HepG2 (cell line): ENCODE data around the gene CLDN18. TPM values are rescaled to one million over a fixed set of nuclear protein-coding genes. Genes with fewer than 3 reads are reported as not detected.

Source experiments
- ATAC-seq: fragments of 200-7000 bp; cut with Tn5 transposase; 3 replicates; pipeline ENCODE4 v1.9.1; 2020; ENCODE audit warnings: mild to moderate bottlenecking, moderate library complexity
- BruUV-seq: library from RNA; stranded (reverse); fragments of 400-500 nt; replicated peaks from 2 replicates; lab custom pipeline; 2021; lab: Mats Ljungman, UMichigan
- CTCF ChIA-PET: fragments of 300-600 bp; formaldehyde crosslinking; extraction: SDS; loops from one replicate; lab custom pipeline; 2021; ENCODE audit warnings: low total read pairs, inconsistent platforms, low intra/inter-chr PET ratio; lab: Yijun Ruan, JAX
- POLR2A ChIA-PET: fragments of 350-600 bp; sonication (Branson Sonifier 250); formaldehyde crosslinking; loops from one replicate; lab custom pipeline; 2020; ENCODE audit warnings: antibody characterized with exemption, inconsistent platforms; lab: Yijun Ruan, JAX
- DNase-seq: peaks from one replicate; pipeline ENCODE4 v3.0.0-alpha.2; 2015; ENCODE audit warnings: low spot score
- FAIRE-seq: peaks from 3 replicates; lab custom pipeline; 2011; peaks lifted over from hg19 to GRCh38; lab: Jason Lieb, UNC
- H2AFZ ChIP-seq: one replicate; pipeline ENCODE4 v1.6.1; 2011; ENCODE audit warnings: low read length, inconsistent platforms
- H3K27ac ChIP-seq: fragments of 300-600 bp; 3 replicates; pipeline ENCODE4 v1.8.0; 2011; ENCODE audit warnings: mixed run types, mild to moderate bottlenecking, mixed read lengths, low read length, inconsistent platforms; ENCODE audit not compliant: insufficient read depth; ENCODE audit errors: extremely low read length
- H3K27me3 ChIP-seq, 2 experiments: fragments of 200-600 bp in 1 of 2; 2 replicates in 1 of 2; 3 replicates in 1 of 2; pipeline versions ENCODE4 v1.6.0 to v1.8.0; 2011; ENCODE audit warnings: low read length in 2 of 2, mild to moderate bottlenecking in 2 of 2, moderate library complexity in 2 of 2, inconsistent platforms in 1 of 2; ENCODE audit not compliant: insufficient read depth in 2 of 2, control insufficient read depth in 1 of 2
- H3K36me3 ChIP-seq, 2 experiments: fragments of 200-600 bp in 1 of 2; replicated peaks in 1 of 2; 2 replicates in 1 of 2; 3 replicates in 1 of 2; pipeline versions ENCODE4 v1.5.1 to v1.8.0; 2011; ENCODE audit warnings: low read length in 2 of 2, inconsistent platforms in 1 of 2; ENCODE audit not compliant: insufficient read depth in 2 of 2, control insufficient read depth in 1 of 2
- H3K4me1 ChIP-seq: 2 replicates; pipeline ENCODE4 v1.5.1; 2012; ENCODE audit warnings: low read length, inconsistent platforms; ENCODE audit not compliant: insufficient read depth
- H3K4me2 ChIP-seq: 2 replicates; pipeline ENCODE4 v1.6.0; 2011; ENCODE audit warnings: low read depth, low read length, inconsistent platforms
- H3K4me3 ChIP-seq, 3 experiments: fragments of 200-600 bp in 1 of 3; sonication (generic), shearing (Covaris generic) in 1 of 3; replicated peaks in 1 of 3; 2 replicates each; pipeline ENCODE4 v1.5.1; 2011 to 2016; ENCODE audit warnings: low read length in 3 of 3, inconsistent platforms in 2 of 3, low read depth in 2 of 3, mild to moderate bottlenecking in 2 of 3, control low read depth in 1 of 3, mixed read lengths in 1 of 3; ENCODE audit not compliant: insufficient read depth in 1 of 3
- H3K79me2 ChIP-seq: one replicate; pipeline ENCODE4 v1.6.1; 2011; ENCODE audit warnings: low read length, inconsistent platforms; ENCODE audit not compliant: insufficient read depth
- H3K9ac ChIP-seq: 2 replicates; pipeline ENCODE4 v1.6.0; 2011; ENCODE audit warnings: mild to moderate bottlenecking, low read depth, low read length, inconsistent platforms; ENCODE audit not compliant: insufficient read depth
- H3K9me3 ChIP-seq: 2 replicates; pipeline ENCODE4 v1.5.1; 2012; ENCODE audit warnings: mild to moderate bottlenecking, low read length
- H4K20me1 ChIP-seq: 2 replicates; pipeline ENCODE4 v1.6.0; 2011; ENCODE audit warnings: inconsistent platforms, mild to moderate bottlenecking, low read length, moderate library complexity; ENCODE audit not compliant: insufficient read depth
- CREM ChIP-seq, 2 experiments: sonication (generic) in 1 of 2; formaldehyde crosslinking in 1 of 2; IDR thresholded peaks; 2 replicates each; pipeline versions ENCODE4 v1.4.0 to v1.6.1; 2016 to 2020; ENCODE audit warnings: antibody characterized with exemption in 1 of 2, mild to moderate bottlenecking in 1 of 2, missing genetic modification reagents in 1 of 2
- DR1 ChIP-seq: sonication (generic); formaldehyde crosslinking; IDR thresholded peaks from 2 replicates; pipeline ENCODE4 v1.8.0; 2021; ENCODE audit warnings: mild to moderate bottlenecking, missing genetic modification reagents, inconsistent platforms
- GTF2F1 ChIP-seq: fragments of 150-350 bp; IDR thresholded peaks from 2 replicates; pipeline ENCODE4 v1.6.1; 2014; ENCODE audit warnings: low read length
- NCOA1 ChIP-seq: sonication (generic); formaldehyde crosslinking; IDR thresholded peaks from 2 replicates; pipeline ENCODE4 v1.9.0; 2021; ENCODE audit warnings: missing genetic modification reagents
- PPARG ChIP-seq: conservative IDR thresholded peaks from 2 replicates; pipeline ENCODE4 v1.6.1; 2016; ENCODE audit warnings: missing biosample characterization, missing genetic modification reagents
- RFX3 ChIP-seq: IDR thresholded peaks from 2 replicates; pipeline ENCODE4 v1.6.1; 2016; ENCODE audit warnings: missing biosample characterization, missing genetic modification reagents
- SIN3A ChIP-seq: IDR thresholded peaks from 2 replicates; pipeline ENCODE4 v1.6.1; 2011; ENCODE audit warnings: low read depth, mild to moderate bottlenecking, control low read depth, low read length, borderline replicate concordance
- SKIL ChIP-seq: sonication (generic); formaldehyde crosslinking; IDR thresholded peaks from 2 replicates; pipeline ENCODE4 v1.8.0; 2022; ENCODE audit warnings: missing genetic modification reagents, mild to moderate bottlenecking, moderate library complexity, borderline replicate concordance
- SP2 ChIP-seq: sonication (generic); formaldehyde crosslinking; IDR thresholded peaks from 2 replicates; pipeline ENCODE4 v1.5.1; 2020; ENCODE audit warnings: mild to moderate bottlenecking, missing genetic modification reagents
- U2AF1 ChIP-seq: fragments of 200-400 bp; formaldehyde crosslinking; optimal IDR thresholded peaks from 2 replicates; pipeline ENCODE3; 2017; ENCODE audit warnings: mild to moderate bottlenecking, low read depth, low read length
- ZBTB1 ChIP-seq: sonication (generic); formaldehyde crosslinking; IDR thresholded peaks from 2 replicates; pipeline ENCODE4 v1.4.0; 2020; ENCODE audit warnings: missing genetic modification reagents, borderline replicate concordance
- ZBTB25 ChIP-seq: IDR thresholded peaks from 2 replicates; pipeline ENCODE4 v1.6.1; 2018; ENCODE audit warnings: missing genetic modification reagents
- ZNF280D ChIP-seq: sonication (generic); formaldehyde crosslinking; IDR thresholded peaks from 2 replicates; pipeline ENCODE4 v1.5.1; 2020; ENCODE audit warnings: mild to moderate bottlenecking, missing genetic modification reagents
- ZNF501 ChIP-seq: sonication (generic); formaldehyde crosslinking; IDR thresholded peaks from 2 replicates; pipeline ENCODE4 v1.5.1; 2020; ENCODE audit warnings: mild to moderate bottlenecking, moderate library complexity, missing genetic modification reagents
- WGBS: methylation state at CpG from one replicate; pipeline ENCODE4 v1.1.6; 2017; ENCODE audit warnings: low lambda C conversion rate; 5-methylcytosine and 5-hydroxymethylcytosine counted together
- in situ Hi-C: cut with HindIII; loops from 2 replicates; pipeline ENCODE4 v1.10.0; 2017; ENCODE audit warnings: low pct_unique_long_range_greater_than_20kb; ENCODE audit not compliant: extremely low pct_ligation_motif_present
- intact Hi-C: fragments of 100-400 bp; cut with micrococcal nuclease; formaldehyde crosslinking; loops from one replicate; pipeline ENCODE4 v1.10.0; 2022; ENCODE audit not compliant: unreplicated experiment
- polyA plus RNA-seq, 8 experiments: library from polyadenylated mRNA; depleted of rRNA in 3 of 8; stranded (reverse) in 7 of 8; unstranded in 1 of 8; fragments of >200 nt; fragmentation: Illumina TruSeq in 4 of 8; extraction: Trizol in 4 of 8; gene quantifications; 2 replicates each; pipeline versions ENCODE4 v1.2.1 to v1.2.3, GENCODE V29; 2011 to 2016; ENCODE audit warnings: low read depth in 4 of 8, missing spikeins in 1 of 8, mixed read lengths in 1 of 8; ENCODE audit not compliant: insufficient read depth in 1 of 8
- total RNA-seq, 5 experiments: library from RNA; depleted of rRNA; stranded (reverse); fragments of >200 nt; fragmentation: Illumina TruSeq; extraction: Trizol; gene quantifications; 2 replicates each; pipeline ENCODE4 v1.2.3, GENCODE V29; 2016; ENCODE audit warnings: low read depth in 1 of 5

CLDN18 gene
- total and polyA plus RNA-seq, 2 of the 13 experiments (the other 11 are each of a cell fraction or from before 2014, with no cell fraction given), result not detected

- TF ChIP-seq CREM (IDR thresholded peaks at IDR 0.05), result no peak
- no peak for TF ChIP-seq CREM (CRISPR knock-in tag; IDR thresholded peaks at IDR 0.05)
- no peak for TF ChIP-seq SIN3A
- TF ChIP-seq DR1, result no peak
- TF ChIP-seq RFX3 (CRISPR knock-in tag), result no peak
These were observed 9.5 kb downstream of the CLDN18 start (continued) for GRCh38 chr3:138019281-138020069.

- Histone ChIP-seq H3K27me3 (no peaks in the 10 kb centered on the region), H3K9ac (no peak overlapping the region), H3K36me3 (no peaks in the 10 kb centered on the region), H4K20me1 (no peaks in the 10 kb centered on the region), H3K9me3 (no peaks in the 10 kb centered on the region), H3K27ac (no peak overlapping the region), H3K4me1 (no peaks in the 10 kb centered on the region), H3K79me2 (no peaks in the 10 kb centered on the region), H3K4me3 (no peak overlapping the region), H3K4me2 (no peak overlapping the region), H2AFZ (no peak overlapping the region)
- intact Hi-C loops (no loop called here), in situ Hi-C loops (no loop called here)
- FAIRE-seq (no peak), DNase-seq (no peak), ATAC-seq (no peak)
- CTCF ChIA-PET, result no interaction called here
- POLR2A ChIA-PET, result no interaction called here
- WGBS, result 61% methylated on average over 4 of the region's 4 CpGs
- no TSS peak for BruUV-seq
- TF ChIP-seq NCOA1 (CRISPR knock-in tag), result no peak
- TF ChIP-seq SP2 (CRISPR knock-in tag), result no peak
- TF ChIP-seq SKIL (CRISPR knock-in tag), result no peak
- no peak for TF ChIP-seq U2AF1
- TF ChIP-seq ZNF501 (CRISPR knock-in tag), result no peak
- no peak for TF ChIP-seq GTF2F1
- no peak for TF ChIP-seq ZNF280D
- no peak for TF ChIP-seq ZBTB25 (CRISPR knock-in tag)
- TF ChIP-seq ZBTB1, result no peak
- TF ChIP-seq PPARG, result no peak
These were observed 13.8 kb downstream of the CLDN18 start for GRCh38 chr3:138023754-138024153.
